Measurements from ENCODE around the gene ARMC2. TPM values are rescaled to one million over a fixed set of nuclear protein-coding genes. Genes with fewer than 3 reads are reported as not detected.

ARMC2 gene
- total RNA-seq, 2 experiments from 2014 or later = 12.2 to 13.6 TPM

GRCh38 chr6:108937170-108937569, 88.9 kb downstream of the ARMC2 start:
- H3K9me3 Mint-ChIP-seq = peaks cover 7% of the 10 kb centered on the region
- H3K27ac Mint-ChIP-seq = no peak overlapping the region
- H3K36me3 Mint-ChIP-seq (ENCODE audit: low read depth) = peaks cover 22% of the 10 kb centered on the region
- no peak overlapping the region for H3K4me3 Mint-ChIP-seq
- CTCF ChIA-PET = no interaction called here
- H3K27me3 Mint-ChIP-seq = peaks cover 7% of the 10 kb centered on the region
- peaks cover 13% of the 10 kb centered on the region for H3K4me1 Mint-ChIP-seq
- no peak for DNase-seq
- POLR2A ChIA-PET = no interaction called here

DNA sequence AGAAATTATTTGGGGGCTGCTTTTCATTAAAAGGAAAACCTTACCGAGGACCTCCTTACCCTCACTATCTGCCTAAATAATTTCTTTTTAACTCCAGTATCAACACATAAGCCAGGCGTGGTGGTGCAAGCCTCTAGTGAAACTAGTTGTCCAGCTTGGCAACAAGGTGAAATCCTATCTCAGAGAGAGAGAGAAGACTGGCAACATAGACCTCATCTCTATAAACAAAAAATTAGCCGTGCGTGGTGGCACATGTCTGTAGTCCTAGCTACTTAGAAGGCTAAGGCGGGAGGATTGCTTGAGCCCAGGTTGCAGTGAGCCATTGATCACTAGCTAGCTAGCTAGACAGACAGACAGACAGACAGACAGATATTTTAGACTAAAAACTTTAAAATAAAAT, 92.5 kb downstream of the ARMC2 start:
- Mint-ChIP-seq H3K4me3 (no peak overlapping the region), H3K9me3 (peaks cover 4% of the 10 kb centered on the region), H3K4me1 (peaks cover 42% of the 10 kb centered on the region), H3K27ac (no peak overlapping the region), H3K27me3 (peaks cover 3% of the 10 kb centered on the region), H3K36me3 (ENCODE audit: low read depth) (peaks cover 22% of the 10 kb centered on the region)
- no peak for DNase-seq
- POLR2A ChIA-PET = interaction anchor here (0.6 to 2.0 kb wide), 4 partner anchors 13 to 39 kb away, joined by 3 to 10 read pairs (median 4); no protein-coding TSS in a partner anchor
- CTCF ChIA-PET = interaction anchor here (1.5 kb wide), 1 partner anchor 19 kb away, joined by 4 read pairs; no protein-coding TSS in a partner anchor

- peaks cover 47% of the 10 kb centered on the region for H3K4me1 Mint-ChIP-seq
- H3K36me3 Mint-ChIP-seq (ENCODE audit: low read depth) = peaks cover 22% of the 10 kb centered on the region
- POLR2A ChIA-PET = interaction anchor here (0.6 to 3.0 kb wide), 6 partner anchors 14 to 95 kb away, joined by 3 to 13 read pairs (median 6); no protein-coding TSS in a partner anchor
These were observed 93.1 kb downstream of the ARMC2 start for GRCh38 chr6:108941281-108941680.

DNA sequence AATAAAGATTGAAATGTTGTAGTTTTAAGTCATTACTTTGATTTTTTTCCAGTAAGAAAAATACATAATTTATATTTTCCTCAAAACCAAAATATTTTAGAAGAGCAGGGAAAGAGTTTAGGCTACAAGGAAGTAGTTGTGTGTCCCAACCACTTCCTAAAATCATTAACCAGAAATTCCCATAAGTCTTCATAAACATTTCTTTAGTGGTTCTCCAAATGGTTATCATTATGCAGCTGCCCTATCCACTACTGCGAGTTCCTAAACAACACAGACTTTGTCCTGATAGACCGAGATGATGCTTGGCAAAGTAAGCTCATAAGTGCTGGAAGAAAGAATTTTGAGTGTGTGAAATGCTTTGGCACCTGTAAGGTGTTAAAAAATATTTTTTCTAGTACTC, 93.6 kb downstream of the ARMC2 start:
- Mint-ChIP-seq H3K36me3 (ENCODE audit: low read depth) (peaks cover 21% of the 10 kb centered on the region), H3K4me3 (no peak overlapping the region), H3K27ac (no peak overlapping the region), H3K27me3 (peaks cover 3% of the 10 kb centered on the region), H3K4me1 (peaks cover 53% of the 10 kb centered on the region), H3K9me3 (peaks cover 4% of the 10 kb centered on the region)
- CTCF ChIA-PET = interaction anchor here (0.9 to 2.2 kb wide), 3 partner anchors 19 to 67 kb away, joined by 3 to 9 read pairs (median 4); no protein-coding TSS in a partner anchor
- POLR2A ChIA-PET = interaction anchor here (1.1 to 3.0 kb wide), 5 partner anchors 7 to 95 kb away, joined by 3 to 13 read pairs (median 4); no protein-coding TSS in a partner anchor
- DNase-seq = no peak

More at GRCh38 chr6:108941281-108941680, 93.1 kb downstream of the ARMC2 start:
- H3K4me3 Mint-ChIP-seq = no peak overlapping the region
- peaks cover 4% of the 10 kb centered on the region for H3K9me3 Mint-ChIP-seq
- peaks cover 3% of the 10 kb centered on the region for H3K27me3 Mint-ChIP-seq
- H3K27ac Mint-ChIP-seq = no peak overlapping the region
- no peak for DNase-seq
- CTCF ChIA-PET = interaction anchor here (2.2 kb wide), 1 partner anchor 18 kb away, joined by 9 read pairs; no protein-coding TSS in a partner anchor

DNA sequence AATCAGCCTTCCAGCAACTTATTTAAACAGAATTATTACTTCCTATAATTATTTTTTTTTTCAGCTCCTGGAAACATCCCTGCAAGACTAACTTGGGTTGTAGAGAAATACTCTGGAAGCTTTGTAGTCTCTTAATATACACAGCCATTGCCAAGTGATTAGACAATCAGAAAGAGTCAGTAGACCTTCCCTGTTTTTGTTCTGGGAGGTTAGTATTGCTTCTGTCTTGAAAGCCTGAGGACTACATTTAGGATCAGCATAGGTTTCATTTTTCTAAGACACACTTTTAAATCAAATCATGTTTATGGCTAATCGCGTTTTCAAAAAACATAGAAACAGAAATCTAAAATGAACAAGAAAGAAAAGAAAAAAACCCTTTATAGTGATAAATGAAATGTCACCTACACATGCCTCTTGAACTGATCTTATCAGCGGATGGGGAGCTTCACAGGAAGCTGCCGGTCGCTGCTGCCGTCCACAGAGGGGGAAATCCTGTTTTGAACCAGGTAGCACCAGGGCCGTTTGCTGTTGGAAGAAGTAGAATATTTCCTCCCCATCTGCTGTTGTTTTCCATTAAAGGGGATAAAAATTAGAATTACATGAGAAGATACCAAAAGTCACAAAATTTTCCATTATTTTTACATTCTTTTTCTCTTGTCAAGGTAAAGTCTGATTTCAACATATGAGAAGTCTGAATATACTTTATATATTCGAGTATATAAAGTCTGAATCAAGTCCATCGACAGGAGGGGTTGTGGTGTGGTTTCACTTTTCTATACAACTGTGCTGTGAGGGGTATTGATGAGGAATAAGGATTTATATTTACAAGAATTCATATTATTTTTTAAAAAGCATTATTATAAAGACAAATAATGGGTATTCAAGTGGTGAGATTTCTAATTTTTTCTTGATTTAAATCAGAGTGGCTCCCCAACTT, 94.6 kb downstream of the ARMC2 start:
- peak; percentile 75 for DNase-seq
- H3K9me3 Mint-ChIP-seq = peaks cover 4% of the 10 kb centered on the region
- H3K27me3 Mint-ChIP-seq = peaks cover 3% of the 10 kb centered on the region
- peaks cover 60% of the 10 kb centered on the region for H3K4me1 Mint-ChIP-seq
- POLR2A ChIA-PET = interaction anchor here (1.1 to 3.0 kb wide), 7 partner anchors 8 to 151 kb away, joined by 3 to 13 read pairs (median 4); partner anchors contain the start of gene SESN1
- H3K36me3 Mint-ChIP-seq (ENCODE audit: low read depth) = peaks cover 19% of the 10 kb centered on the region
- H3K27ac Mint-ChIP-seq = peak overlapping the region; percentile 82
- H3K4me3 Mint-ChIP-seq = peak overlapping the region; percentile 51
- CTCF ChIA-PET = interaction anchor here (0.9 to 2.2 kb wide), 3 partner anchors 20 to 68 kb away, joined by 3 to 9 read pairs (median 4); no protein-coding TSS in a partner anchor

DNA sequence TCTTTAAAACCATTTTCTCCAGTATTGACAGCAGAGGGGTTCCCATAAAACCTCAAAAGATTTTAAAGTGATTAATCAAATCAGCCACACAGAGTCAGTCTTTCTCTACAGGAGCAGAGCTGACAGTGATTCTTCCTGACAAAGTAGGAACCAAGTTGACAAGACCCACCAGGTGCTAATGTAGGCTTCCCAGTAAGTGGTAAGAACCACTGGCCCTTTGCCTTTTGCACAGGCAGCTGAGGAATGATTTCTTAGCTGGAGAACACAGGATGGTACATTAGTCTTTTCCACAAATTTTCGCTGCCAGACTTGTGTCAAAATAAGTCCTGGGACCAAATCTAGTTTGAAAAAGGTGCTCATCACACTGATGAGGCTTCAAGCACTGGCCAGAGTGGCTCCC, 95.8 kb downstream of the ARMC2 start:
- H3K4me1 Mint-ChIP-seq = peaks cover 60% of the 10 kb centered on the region
- peaks cover 4% of the 10 kb centered on the region for H3K9me3 Mint-ChIP-seq
- ChIA-PET POLR2A (interaction anchor here (1.3 to 3.0 kb wide), 2 partner anchors 11 to 65 kb away, joined by 4 to 13 read pairs; no protein-coding TSS in a partner anchor), CTCF (interaction anchor here (1.2 kb wide), 1 partner anchor 130 kb away, joined by 3 read pairs; no protein-coding TSS in a partner anchor)
- peaks cover 18% of the 10 kb centered on the region for H3K36me3 Mint-ChIP-seq (ENCODE audit: low read depth)
- H3K4me3 Mint-ChIP-seq = no peak overlapping the region
- no peak overlapping the region for H3K27ac Mint-ChIP-seq
- no peak for DNase-seq
- H3K27me3 Mint-ChIP-seq = peaks cover 3% of the 10 kb centered on the region

- CTCF ChIA-PET = interaction anchor here (1.2 kb wide), 1 partner anchor 130 kb away, joined by 3 read pairs; no protein-coding TSS in a partner anchor
- Mint-ChIP-seq H3K9me3 (no peaks in the 10 kb centered on the region), H3K27ac (no peak overlapping the region), H3K27me3 (peaks cover 3% of the 10 kb centered on the region), H3K4me3 (no peak overlapping the region), H3K4me1 (peaks cover 58% of the 10 kb centered on the region), H3K36me3 (ENCODE audit: low read depth) (peaks cover 9% of the 10 kb centered on the region)
- POLR2A ChIA-PET = interaction anchor here (1.6 kb wide), 1 partner anchor 25 kb away, joined by 6 read pairs; no protein-coding TSS in a partner anchor
- DNase-seq = no peak
These were observed 96.8 kb downstream of the ARMC2 start for GRCh38 chr6:108944707-108945680.

DNA sequence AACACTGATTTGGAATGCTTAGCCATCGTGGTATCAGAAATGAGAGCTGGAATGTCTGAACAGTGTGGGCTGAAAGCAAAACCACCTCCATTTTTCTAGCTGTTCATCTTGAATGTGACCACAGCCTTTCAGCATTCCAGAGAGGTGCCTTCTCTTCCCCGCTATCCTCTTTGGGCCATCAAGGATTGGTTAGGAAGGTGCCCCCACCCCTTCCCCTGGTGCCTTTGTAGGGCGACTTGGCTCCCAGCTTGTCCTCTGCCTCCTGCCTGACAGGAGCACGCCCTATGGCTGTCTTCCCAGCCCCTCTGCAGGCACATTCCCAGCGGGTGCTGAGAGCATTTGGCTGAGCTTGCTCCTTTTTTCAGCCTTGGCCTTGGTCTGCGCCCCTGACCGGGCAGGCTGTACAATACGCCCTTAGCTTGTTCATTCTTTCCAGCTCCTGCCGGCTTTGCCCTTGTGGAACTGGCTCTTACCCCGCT, 97.5 kb downstream of the ARMC2 start:
- no peaks in the 10 kb centered on the region for H3K9me3 Mint-ChIP-seq
- H3K27me3 Mint-ChIP-seq = peaks cover 3% of the 10 kb centered on the region
- H3K4me1 Mint-ChIP-seq = peaks cover 58% of the 10 kb centered on the region
- no peak for DNase-seq
- POLR2A ChIA-PET = interaction anchor here (1.6 kb wide), 1 partner anchor 26 kb away, joined by 6 read pairs; no protein-coding TSS in a partner anchor
- H3K27ac Mint-ChIP-seq = no peak overlapping the region
- CTCF ChIA-PET = no interaction called here
- H3K4me3 Mint-ChIP-seq = no peak overlapping the region
- peaks cover 7% of the 10 kb centered on the region for H3K36me3 Mint-ChIP-seq (ENCODE audit: low read depth)

DNA sequence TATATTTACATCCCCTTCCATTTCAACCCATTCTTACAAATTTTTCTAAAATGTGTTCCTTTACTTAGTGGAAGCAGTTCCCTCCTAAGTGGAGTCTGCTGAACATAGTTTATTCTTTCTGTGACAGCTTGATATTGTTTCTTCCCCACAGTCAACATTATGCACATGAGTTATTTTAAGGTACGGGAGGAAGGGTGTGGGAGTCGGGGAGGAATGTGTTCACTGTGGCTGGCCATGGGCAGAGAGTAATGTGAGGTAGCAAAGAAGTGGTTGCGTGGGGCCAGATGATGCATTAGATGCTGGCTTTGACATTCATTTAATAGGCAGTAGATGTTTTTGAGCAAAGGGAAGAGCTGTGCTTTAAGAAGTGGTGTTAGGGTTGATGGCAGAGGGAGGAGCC, 98.5 kb downstream of the ARMC2 start:
- H3K4me1 Mint-ChIP-seq = peaks cover 50% of the 10 kb centered on the region
- no peaks in the 10 kb centered on the region for H3K9me3 Mint-ChIP-seq
- no peaks in the 10 kb centered on the region for H3K36me3 Mint-ChIP-seq (ENCODE audit: low read depth)
- H3K27me3 Mint-ChIP-seq = peaks cover 3% of the 10 kb centered on the region
- no peak overlapping the region for H3K27ac Mint-ChIP-seq
- no peak overlapping the region for H3K4me3 Mint-ChIP-seq
- no peak for DNase-seq
- POLR2A ChIA-PET = interaction anchor here (0.7 to 1.6 kb wide), 2 partner anchors 27 to 118 kb away, joined by 3 to 6 read pairs; no protein-coding TSS in a partner anchor
- CTCF ChIA-PET = no interaction called here

DNA sequence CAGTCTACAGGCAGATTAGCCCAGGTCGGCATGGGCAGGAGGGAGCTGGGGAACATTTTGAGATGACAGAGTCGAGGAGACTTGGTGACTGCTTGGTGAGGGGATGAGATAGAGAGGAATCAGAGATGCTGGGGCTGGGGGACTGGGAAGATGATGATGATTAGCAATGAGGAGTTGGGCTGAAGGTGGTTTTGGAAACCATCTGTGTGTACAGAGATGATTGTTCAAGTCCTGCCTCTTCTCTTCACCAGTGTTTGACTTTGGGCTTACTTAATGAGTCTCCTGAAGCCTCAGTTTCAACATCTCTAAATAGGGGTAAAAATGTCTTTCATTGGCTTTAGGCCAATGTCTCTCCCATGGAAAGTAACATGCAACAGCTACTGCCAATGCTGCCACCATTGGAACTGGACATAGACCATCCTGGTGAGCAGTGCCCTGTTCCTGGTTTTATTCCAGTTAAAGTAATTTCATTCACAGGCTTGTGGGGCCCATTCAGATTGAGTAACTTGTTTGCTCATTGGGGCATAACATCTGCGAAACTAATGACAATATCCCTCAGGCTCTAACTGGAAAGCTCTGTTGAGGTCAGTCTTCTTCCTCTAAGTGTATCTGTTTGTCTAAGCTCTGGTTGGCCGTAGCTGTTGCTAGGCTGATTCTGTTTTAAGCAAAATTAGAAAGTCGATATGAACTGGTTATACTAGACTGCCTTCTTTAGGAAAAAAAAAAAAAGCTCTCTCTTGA, 99.1 kb downstream of the ARMC2 start:
- H3K27me3 Mint-ChIP-seq = peaks cover 3% of the 10 kb centered on the region
- CTCF ChIA-PET = interaction anchor here (1.1 kb wide), 1 partner anchor 127 kb away, joined by 3 read pairs; no protein-coding TSS in a partner anchor
- peaks cover 45% of the 10 kb centered on the region for H3K4me1 Mint-ChIP-seq

GRCh38 chr6:108948181-108948661, 100.0 kb downstream of the ARMC2 start:
- H3K4me1 Mint-ChIP-seq = peaks cover 36% of the 10 kb centered on the region
- no peaks in the 10 kb centered on the region for H3K36me3 Mint-ChIP-seq (ENCODE audit: low read depth)
- no peak for DNase-seq
- no peak overlapping the region for H3K27ac Mint-ChIP-seq
- peaks cover 3% of the 10 kb centered on the region for H3K27me3 Mint-ChIP-seq
- no peaks in the 10 kb centered on the region for H3K9me3 Mint-ChIP-seq
- CTCF ChIA-PET = interaction anchor here (1.1 kb wide), 1 partner anchor 126 kb away, joined by 3 read pairs; no protein-coding TSS in a partner anchor
- POLR2A ChIA-PET = no interaction called here
- no peak overlapping the region for H3K4me3 Mint-ChIP-seq

More for the DNA sequence above, 99.1 kb downstream of the ARMC2 start:
- DNase-seq = no peak
- POLR2A ChIA-PET = interaction anchor here (0.7 kb wide), 1 partner anchor 117 kb away, joined by 3 read pairs; no protein-coding TSS in a partner anchor
- Mint-ChIP-seq H3K9me3 (no peaks in the 10 kb centered on the region), H3K36me3 (ENCODE audit: low read depth) (no peaks in the 10 kb centered on the region), H3K4me3 (no peak overlapping the region), H3K27ac (no peak overlapping the region)

All from activated CD4-positive, alpha-beta memory T cell treated with anti-CD3 and anti-CD28 coated beads, Interleukin-2, amount 10 ng/mL, durations not matched to agents 7 days and 5 days (primary cell).